GM18868 (cell line): ENCODE measurements around the gene ECSCR.

Source experiments
- ATAC-seq: cut with Tn5 transposase; IDR thresholded peaks from one replicate; pipeline ENCODE4 v1.9.1; 2021; ENCODE audit warnings: mild to moderate bottlenecking, moderate library complexity; ENCODE audit not compliant: unreplicated experiment

Gene ECSCR

DNA sequence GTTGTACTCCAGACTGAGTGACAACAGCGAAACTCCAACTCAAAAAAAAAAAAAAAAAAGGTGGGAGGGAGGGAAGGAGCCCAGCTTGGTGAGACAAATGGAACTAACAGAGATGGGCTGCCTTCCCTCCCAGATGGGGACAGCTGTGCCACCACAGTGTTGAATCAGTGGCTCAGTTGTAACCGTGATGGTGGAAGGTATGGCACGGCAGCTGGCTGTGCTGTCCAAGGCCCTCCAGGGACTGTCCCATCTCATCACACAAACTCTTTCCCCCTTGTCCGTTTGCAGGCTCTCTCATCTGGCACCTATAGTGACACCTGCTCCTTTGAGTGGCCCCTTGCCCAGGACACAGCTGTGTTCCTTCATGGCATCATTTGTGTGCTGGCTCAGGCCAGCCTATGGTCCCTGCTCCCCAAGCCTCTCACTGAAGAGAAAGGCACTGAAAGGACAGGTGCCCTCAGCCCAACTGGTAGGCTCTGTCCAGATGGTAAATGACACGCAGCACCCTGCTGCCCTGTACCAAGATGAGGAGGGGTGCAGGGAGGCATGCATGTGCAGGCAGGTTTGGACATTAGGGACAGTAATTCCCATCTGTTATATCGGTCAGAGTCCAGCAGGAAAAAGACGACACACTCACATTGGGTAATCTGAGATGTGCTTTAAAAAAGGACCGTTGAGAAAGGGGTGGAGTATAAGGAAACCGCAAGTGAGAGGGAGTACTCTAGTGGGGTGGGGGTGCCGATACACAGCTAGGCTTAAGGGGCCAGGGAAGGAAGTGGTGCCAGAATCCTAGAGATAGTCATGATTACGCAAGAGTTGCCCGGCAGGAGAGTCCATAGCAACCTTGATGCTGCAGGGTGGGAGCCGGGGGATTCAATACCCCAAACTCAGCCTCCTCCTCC is 12.6 kb upstream of the ECSCR start:
- ATAC-seq: no peak

DNA sequence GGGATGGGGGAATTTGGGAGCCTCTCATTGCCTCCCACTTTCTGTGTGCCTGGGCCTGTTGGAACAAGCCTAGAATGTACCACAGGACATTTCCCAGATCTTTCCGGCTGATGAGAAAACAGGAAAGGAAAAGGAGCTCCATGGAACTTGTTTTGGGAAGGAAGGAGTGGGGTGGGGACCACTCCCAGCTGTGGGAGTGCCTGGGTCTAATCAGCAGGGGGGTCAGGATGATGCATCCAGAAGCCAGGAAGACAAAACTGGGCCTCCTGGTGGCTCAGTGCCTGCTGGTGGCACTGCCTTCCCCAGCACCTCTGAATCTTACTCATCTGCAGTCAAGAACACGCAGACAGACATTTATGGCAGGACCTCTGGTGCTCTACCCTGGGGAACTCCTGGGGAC is 11.0 kb upstream of the ECSCR start:
- ATAC-seq: no peak

DNA sequence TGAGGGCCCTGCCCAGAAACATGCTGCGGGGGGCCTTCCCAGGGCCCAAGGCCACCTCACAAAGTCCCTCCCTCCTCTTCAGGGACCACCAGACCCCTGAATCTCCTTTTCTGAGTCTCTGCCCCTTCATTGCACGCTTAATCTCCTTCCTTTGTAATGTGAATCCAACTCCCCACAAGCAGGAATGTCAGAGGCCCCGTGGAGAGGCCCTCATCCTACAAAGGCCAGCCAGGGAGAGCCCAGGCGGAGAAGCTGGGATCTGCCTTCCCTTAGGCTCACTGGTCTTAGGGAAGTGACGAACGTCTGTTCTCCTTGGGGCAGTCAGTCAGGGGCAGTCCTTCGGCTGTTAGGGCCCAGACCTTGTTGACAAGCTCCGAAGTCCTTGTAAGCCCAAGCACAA is 10.6 kb upstream of the ECSCR start:
- ATAC-seq: no peak

DNA sequence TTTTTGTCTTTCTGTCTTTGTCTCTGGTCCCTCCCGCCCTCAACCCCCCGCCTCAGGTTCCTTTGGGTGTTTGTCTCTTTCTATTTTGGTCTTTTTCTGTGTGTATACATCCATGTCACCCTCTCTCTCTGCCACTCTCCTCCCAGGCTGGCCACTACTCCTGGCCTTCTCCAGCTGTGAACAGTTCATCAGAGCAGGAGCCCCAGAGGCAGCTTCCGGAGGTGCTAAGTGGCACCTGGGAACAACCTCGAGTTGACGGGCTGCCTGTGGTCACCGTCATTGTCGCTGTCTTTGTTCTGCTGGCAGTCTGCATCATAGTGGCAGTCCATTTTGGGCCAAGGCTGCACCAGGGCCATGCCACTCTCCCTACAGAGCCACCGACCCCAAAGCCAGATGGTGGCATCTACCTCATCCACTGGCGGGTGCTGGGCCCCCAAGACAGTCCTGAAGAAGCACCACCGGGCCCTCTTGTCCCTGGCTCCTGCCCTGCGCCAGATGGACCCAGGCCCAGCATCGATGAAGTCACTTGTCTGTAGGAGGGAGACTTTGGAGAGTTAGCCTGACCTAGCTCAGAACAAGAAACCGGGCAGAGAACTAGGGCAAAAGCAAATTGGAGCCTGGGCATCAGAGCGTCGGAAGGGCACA is 10.0 kb upstream of the ECSCR start:
- ATAC-seq: no peak

DNA sequence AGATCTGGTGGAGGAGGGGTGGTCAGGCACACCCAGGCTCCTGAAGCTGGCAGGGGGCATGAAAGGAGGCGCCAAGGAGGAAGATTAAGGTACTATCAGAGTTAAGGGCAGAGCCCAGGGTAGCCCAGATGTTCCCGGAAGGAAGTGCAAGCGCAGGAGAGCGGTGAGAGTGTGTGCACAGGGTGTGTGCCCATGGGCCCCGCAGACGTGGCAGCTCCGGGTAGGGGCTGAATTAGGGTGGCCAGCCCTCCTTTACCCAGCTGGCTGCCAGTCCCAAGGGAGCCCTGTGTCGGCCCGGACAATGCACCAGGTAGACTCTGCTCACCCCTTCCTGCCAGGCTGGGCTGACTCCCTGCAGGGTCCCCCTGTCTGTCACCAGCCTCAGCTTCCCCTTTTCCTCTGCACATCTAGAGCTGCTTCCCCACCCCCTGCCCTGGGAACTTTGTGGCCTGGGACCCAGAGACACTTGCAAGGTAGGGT is 8.3 kb upstream of the ECSCR start, which contains the start of gene SMIM33:
SMIM33 (plus strand) TSS at position 184 of the 480 bp plus-strand sequence; CDS start at position 302, 118 bp downstream.
- ATAC-seq: peak; percentile 50

DNA sequence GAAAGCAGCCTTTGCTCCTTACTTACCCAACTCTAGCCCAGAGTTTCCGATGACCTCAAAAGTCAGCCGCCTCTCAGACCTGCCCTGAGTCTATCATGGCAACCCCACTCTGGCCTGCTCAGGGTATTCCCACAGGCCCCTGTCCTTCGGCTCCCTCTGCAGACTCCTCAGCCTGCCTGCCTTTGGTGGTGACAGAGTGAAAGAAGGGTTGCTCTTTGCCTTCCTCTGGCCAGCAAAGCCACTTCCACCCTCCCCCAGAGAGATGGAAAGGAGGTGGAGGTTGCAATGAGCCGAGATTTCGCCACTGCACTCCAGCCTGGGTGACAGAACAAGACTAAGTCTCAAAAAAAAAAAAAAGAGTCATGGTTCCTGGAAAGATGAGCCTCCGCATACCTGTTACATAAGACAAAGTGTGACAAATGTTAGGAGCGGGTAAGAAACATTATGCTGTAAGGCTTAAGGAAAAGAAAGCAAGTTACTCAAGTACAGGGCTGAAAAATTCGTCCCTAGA is 5.9 kb upstream of the ECSCR start:
- no peak for ATAC-seq

DNA sequence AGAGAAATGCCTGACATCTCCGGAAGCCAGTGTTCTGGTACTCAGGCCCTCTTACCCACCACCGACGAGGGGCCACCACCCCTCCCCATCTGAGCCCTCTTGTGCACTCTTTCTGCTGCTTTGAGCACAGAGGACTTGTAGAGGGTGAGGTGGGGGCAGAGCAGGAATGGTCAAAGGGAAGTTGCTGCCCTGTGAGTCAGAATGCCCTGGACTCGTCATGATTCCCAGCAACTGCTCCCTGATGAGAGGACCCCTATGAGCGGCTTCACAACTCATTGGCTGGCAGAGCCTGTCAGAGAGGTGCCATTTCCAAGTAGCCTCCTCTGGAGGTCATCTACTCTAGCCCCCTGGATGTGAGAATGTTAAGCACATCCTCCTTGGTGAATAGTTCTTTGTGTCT is 845 bp downstream of the ECSCR start:
- no peak for ATAC-seq

DNA sequence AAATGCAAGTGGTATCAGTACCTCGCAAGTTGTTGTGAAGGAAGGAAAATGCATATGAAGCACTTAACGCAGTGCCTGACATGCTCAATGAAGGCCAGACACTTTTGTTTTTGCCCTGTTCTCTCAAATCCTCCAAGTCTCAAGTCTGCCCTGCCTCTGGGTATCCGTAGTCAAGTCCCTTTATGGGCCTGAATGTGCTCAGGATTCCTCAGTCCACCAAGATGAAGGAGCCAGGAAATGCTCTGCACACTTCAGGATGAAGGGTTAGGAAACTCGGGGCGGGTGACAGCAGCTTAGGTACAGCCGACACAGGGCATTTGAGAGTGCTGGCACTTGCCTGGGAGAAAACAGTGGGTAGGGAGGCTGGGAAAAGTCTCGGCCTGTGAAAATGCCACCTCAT is 1.4 kb downstream of the ECSCR start:
- ATAC-seq: no peak

DNA sequence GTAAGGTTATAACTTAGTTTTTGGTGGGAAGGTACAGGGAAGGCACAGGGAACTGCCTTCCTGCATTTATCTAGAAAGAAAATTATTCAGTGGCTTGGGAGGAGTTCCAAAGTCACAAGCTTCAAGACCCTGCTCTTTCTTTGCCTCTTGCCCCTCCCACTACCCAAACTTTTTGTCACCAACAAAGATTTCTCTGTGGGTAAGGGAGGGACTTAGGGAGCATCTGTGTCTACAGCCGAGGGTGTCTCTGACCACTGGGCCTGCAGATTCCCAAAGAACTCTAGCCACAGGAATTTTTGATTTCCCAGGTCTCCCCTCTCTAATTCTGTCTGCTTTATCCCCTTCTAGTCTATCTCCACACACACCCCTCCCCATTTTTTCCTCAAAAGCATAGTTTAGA is 2.1 kb downstream of the ECSCR start:
- no peak for ATAC-seq

DNA sequence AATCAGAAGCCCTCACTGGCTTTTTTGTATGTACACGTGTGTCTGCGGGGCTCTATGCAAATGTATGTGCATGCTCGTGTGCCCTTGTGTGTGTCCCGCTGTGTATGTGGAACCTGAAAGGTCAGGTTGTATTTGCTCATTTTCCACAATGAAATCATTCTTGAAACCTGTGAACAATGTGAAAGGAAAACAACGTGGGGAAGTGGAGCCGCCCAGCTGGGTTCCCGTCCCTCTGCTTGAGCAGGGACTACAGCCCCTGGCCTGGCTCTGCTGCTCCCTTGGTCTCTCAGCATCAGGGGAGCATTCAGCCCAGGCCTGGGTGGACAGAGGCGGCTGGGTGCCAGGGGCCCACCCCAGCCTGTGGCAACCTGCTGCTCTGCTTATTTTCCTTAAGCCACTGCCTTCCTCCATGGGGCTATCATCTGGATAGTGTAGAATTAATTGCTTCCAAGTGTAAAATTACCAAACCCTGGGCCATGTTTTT is 3.0 kb downstream of the ECSCR start:
- ATAC-seq: no peak

DNA sequence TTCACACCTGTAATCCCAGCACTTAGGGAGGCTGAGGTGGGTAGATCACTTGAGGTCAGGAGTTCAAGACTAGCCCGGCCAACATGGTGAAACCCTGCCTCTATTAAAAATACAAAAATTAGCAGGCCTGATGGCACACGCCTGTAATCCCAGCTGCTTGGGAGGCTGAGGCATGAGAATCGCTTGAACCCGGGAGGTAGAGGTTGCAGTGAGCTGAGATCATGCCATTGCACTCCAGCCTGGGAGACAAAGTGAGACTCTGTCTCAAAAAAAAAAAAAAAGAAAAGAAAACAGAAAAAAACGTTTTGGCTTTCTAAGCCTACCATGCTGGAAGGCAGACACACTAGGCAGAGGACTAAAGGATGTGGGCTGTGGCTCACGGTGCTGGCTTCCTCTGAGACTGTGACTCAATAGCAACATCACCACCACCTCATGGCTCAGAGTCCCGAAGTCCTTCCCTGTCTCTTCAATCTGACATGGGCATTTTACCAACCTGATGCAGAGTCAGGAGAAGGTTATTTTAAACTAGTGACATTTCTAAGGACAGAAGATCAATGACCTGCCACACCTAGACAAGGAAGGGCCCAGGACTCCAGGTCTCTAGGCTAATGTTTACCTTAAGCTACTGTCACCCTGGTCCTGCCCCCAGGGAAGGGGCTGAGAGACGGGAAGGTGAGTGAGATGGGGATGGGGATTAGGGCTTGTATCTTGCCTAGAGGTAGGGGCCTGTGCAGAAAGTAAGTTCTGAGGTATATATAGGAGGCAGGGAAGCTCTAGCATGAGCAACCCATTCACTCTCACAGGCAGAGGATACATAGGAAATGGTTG is 3.7 kb downstream of the ECSCR start:
- ATAC-seq: peak; percentile 59

DNA sequence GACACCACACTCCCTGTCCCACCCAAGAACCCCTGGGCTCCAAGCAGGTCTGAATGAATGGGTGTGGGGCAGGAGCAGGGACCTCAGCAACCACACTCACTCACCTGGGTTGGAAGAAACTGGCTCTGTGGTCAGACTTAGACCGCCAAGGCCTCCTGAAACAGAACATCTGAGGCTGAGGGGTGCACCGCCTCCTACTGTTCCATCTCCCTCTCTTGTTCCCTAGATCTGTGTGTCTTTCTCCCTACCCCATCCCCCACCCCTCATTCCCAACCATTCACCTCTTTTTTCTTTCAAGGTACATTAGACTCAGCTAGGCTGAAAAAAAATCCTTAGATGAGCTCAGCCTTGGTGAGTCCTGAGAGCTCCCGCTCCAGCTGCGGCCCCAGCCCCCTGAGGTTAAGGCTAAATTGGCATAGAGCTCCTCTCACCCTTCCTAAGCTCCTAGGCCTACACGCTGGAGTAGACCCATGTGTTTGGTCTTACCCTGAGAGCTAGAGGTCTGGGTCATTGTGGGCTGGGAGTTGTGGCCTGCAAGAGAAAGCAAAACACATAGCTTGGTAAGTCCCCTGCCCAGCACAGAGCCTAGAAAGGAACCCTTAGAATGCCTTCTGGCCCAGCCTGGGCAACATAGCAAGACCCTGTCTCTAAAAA is 4.8 kb downstream of the ECSCR start:
- no peak for ATAC-seq

DNA sequence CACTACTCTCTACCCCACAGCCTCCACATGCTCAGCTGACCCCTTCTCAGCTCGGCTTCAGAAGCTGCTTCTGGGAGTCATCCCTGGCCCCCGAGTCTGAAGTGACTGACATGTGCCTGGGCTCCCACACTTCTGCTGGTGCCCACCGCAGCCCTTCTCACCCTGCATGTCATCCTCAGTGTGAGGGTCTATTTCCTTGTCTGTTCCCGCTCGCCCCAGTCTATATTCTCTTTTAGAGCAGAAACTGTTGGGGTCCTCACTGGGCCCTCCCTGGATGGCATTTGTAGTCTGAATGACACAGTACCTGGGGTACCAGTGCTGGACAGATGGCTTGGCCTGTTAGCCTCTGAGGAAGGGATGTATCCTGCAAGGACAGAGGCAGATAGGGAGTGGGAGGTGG is 5.3 kb downstream of the ECSCR start:
- no peak for ATAC-seq

DNA sequence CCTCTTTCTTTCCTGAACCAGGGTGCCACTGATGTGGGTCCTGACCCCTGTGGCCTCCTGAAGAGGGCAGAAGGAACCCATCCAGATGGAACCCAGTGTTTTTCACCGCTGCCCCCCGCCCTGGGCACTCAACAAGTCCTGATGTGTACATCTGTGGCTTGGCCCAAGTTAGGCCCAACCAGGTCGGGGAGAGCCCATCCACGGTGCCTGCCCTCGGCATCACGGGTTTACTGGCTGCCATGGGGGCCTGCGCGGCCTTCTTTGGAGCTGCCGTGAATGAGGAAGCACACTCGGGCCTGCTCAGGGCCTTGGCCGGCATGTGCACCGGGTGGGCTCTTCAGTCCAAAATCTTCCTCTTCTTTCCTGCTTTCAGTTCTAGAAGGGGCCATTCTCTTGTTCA is 5.8 kb downstream of the ECSCR start:
- no peak for ATAC-seq

DNA sequence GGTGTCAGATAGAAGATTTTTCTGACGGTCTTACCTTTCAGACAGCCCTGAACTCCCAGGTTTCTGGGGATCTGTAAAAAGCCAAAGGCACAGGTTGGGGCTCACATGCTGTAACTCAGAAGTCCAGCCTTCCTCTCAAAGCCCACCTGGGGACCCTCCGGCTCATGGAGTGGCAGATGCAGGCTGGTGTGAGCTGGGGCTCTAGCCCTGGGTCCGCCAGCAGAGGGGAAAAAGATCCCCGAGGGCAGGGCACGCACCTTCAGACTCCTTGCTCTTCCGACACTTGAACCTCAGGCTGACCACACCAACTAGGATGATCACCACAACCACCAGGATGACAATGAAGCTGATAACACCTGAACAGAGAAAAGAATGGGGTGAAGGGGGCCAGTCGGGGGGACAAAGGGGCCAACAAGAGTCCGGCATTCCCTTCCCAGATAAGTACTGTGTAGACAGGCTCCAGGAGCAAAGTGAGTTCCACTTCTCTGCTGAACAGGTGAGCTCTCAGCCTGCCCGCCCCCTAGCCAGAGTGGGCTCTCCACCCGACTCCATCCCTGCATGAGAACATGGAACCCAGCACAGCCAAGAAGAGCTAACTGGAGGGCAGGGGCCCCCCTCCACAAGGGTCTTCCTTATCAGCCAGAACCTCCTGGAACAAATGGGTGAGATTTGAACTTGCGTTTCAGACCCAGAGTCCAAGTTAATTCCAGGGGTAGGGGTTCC is 7.8 kb downstream of the ECSCR start:
- no peak for ATAC-seq

DNA sequence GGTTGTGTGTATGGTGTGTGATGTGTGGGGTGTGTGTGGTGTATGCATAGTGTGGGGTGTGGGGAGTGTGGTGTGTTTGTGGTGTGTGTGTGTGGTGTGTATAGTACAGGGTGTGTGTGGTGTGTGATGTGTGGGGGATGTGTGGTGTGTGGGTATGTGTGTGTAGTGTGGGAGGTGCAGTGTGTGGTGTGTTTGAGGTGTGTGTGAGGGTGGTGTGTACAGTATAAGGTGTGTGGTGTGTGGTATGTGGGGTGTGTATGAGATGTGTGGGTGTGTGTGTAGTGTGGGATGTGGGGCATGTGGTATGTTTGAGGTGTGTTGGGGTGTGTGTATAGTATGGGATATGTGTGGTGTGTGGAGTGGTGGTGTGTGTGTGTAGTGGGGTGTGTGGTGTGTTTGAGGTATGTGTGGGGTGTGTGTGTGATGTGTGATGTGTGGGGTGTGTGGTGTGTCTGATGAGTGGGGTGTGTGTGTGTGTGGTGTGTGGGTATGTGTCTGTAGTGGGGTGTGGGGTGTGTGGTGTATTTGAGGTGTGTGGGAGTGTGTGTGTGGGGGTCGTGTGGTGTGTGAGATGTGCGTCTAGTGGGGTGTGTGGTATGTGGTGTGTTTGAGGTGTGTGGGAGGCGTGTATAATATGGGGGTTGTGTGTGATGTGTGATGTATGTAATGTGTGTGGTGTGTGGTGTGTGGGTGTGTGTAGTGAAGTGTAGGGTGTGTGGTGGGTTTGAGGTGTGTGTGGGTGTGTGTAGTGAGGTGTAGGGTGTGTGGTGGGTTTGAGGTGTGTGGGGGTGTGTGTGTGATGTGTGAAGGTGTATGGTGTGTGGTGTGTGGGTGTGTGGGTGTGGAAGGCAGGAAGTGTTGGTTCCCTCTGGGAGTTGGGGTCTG is 8.6 kb downstream of the ECSCR start:
- no peak for ATAC-seq

DNA sequence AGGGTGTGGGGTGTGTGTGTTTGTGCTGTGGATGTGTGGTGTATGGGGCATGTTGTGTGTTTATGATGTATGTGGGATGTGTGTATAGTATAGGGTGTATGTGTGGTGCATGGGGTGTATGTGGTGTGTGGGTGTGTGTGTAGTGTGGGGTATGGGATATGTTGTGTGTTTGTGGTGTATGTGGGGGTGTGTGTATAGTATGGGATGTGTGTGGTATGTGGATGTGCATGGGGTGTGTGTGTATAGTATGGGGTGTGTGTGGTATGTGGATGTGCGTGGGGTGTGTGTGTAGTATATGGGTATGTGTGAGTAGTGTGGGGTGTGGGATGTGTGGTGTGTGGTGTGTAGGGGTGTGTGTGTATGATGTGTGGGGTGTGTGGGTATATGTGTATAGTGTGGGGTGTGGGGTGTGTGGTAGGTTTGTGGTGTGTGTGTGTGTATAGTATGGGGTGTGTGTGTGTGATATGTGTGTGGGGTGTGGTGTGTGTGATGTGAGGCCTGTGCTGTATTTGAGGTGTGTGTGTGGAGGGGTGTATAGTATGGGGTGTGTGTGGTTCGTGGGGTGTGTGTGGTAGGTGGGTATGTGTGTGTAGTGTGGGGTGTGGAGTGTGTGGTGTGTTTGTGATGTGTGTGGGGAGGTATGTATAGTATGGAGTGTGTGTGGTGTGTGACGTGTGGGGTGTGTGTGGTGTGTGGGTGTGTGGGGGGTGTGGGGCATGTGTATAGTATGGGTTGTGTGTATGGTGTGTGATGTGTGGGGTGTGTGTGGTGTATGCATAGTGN is 10.5 kb downstream of the ECSCR start:
- ATAC-seq: no peak

DNA sequence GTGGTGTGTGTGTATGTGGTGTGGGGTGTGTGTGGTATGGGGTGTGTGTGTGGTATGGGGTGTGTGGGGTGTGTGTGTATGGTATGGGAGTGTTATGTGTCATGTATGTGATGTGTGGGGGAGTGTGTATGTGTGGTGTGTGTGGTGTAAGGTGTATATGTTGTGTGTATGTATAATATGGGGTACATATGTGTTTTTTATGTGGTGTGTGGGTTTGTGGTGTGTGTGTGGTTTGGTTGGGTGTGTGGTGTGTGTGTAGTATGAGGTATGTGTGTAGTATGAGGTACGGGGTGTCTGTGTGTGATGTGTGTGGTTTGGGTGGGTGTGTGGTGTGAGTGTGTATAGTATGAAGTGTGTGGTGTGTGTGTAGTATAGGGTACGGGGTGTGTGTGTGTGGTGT is 11.4 kb downstream of the ECSCR start:
- no peak for ATAC-seq
